CD4-positive, alpha-beta T cell (primary cell): ENCODE results near the gene DAPK2. TPM values are rescaled to one million over a fixed set of nuclear protein-coding genes. Genes with fewer than 3 reads are reported as not detected.

Experiments
- ATAC-seq: fragments of 200-7000 bp; cut with Tn5 transposase; one replicate; pipeline ENCODE4 v1.10.0; 2022; ENCODE audit warnings: mild to moderate bottlenecking; ENCODE audit not compliant: poor library complexity
- CTCF ChIA-PET: fragments of 350-600 bp; sonication (Branson Sonifier 250); formaldehyde crosslinking; loops from one replicate; lab custom pipeline; 2021; ENCODE audit warnings: antibody characterized with exemption, inconsistent platforms; lab: Charles Lee
- POLR2A ChIA-PET: fragments of 350-600 bp; sonication (Branson Sonifier 250); formaldehyde crosslinking; loops from one replicate; lab custom pipeline; 2021; ENCODE audit warnings: antibody characterized with exemption, inconsistent platforms; lab: Charles Lee
- DNase-seq, 14 experiments: peaks; one replicate each; pipeline ENCODE4 v3.0.0-alpha.2; 2013 to 2020; ENCODE audit warnings: mixed read lengths in 2 of 14
- H3K27ac ChIP-seq, 2 donors: one replicate each; pipeline versions ENCODE4 v1.5.1 to v1.7.0; 2013; ENCODE audit warnings: low read length in 2 of 2, low read depth in 1 of 2, mild to moderate bottlenecking in 1 of 2
- H3K27me3 ChIP-seq, 2 experiments: 1 replicate in 1 of 2; 2 replicates in 1 of 2; pipeline versions ENCODE4 v1.6.1 to v1.7.0; 2013; ENCODE audit warnings: low read length in 2 of 2, control low read depth in 1 of 2, mild to moderate bottlenecking in 1 of 2, moderate library complexity in 1 of 2; ENCODE audit not compliant: insufficient read depth in 2 of 2, control insufficient read depth in 1 of 2
- H3K36me3 ChIP-seq: one replicate; pipeline ENCODE4 v1.6.1; 2013; ENCODE audit warnings: low read length, control low read depth; ENCODE audit not compliant: insufficient read depth
- H3K4me1 ChIP-seq: one replicate; pipeline ENCODE4 v1.6.1; 2013; ENCODE audit warnings: low read length, control low read depth; ENCODE audit not compliant: insufficient read depth
- H3K4me3 ChIP-seq: one replicate; pipeline ENCODE4 v1.5.1; 2013; ENCODE audit warnings: mild to moderate bottlenecking, low read length, moderate library complexity
- H3K9me3 ChIP-seq, 2 experiments: 1 replicate in 1 of 2; 2 replicates in 1 of 2; pipeline versions ENCODE4 v1.6.1 to v1.7.0; 2013; ENCODE audit warnings: low read length in 2 of 2, mild to moderate bottlenecking in 2 of 2, control low read depth in 1 of 2, moderate library complexity in 1 of 2; ENCODE audit not compliant: control insufficient read depth in 1 of 2, insufficient read depth in 1 of 2
- H3K27ac Mint-ChIP-seq: one replicate; pipeline ENCODE4 v1.8.0; 2020; ENCODE audit warnings: mixed read lengths
- H3K27me3 Mint-ChIP-seq: one replicate; pipeline ENCODE4 v1.8.0; 2021; ENCODE audit warnings: mixed read lengths
- H3K36me3 Mint-ChIP-seq: one replicate; pipeline ENCODE4 v1.8.0; 2021; ENCODE audit warnings: low read depth, mixed read lengths
- H3K4me1 Mint-ChIP-seq: one replicate; pipeline ENCODE4 v1.8.0; 2021; ENCODE audit warnings: low read depth, mixed read lengths
- H3K4me3 Mint-ChIP-seq: one replicate; pipeline ENCODE4 v1.8.0; 2020; ENCODE audit warnings: mild to moderate bottlenecking, mixed read lengths
- H3K9me3 Mint-ChIP-seq: one replicate; pipeline ENCODE4 v1.8.0; 2020; ENCODE audit warnings: mixed read lengths
- intact Hi-C, 2 experiments: fragments of 100-400 bp; cut with DNase I in 1 of 2; cut with micrococcal nuclease in 1 of 2; formaldehyde crosslinking; loops; one replicate each; pipeline versions ENCODE4 v1.15.1 to v1.9.0; 2023 to 2025; cut with DNase I, micrococcal nuclease
- total RNA-seq, 174 experiments: library from RNA in 2 of 174; stranded (reverse) in 2 of 174; gene quantifications; one replicate each; pipeline ENCODE4 v1.2.3 and lab custom pipeline; 2021 to 2026
- TF ChIP-seq, protein P1 (sequence below): fragments of 200-600 bp; IDR thresholded peaks from one replicate; pipeline ENCODE4 v1.8.0; 2022; ENCODE audit warnings: antibody characterized with exemption, mild to moderate bottlenecking

DAPK2 gene
- total RNA-seq, 2 experiments from 2014 or later, result 1.3 to 1.6 TPM

- ChIA-PET POLR2A (no interaction called here), CTCF (no interaction called here)
- Histone ChIP-seq H3K27me3 (no peaks in the 10 kb centered on the region), H3K27ac (no peak overlapping the region), H3K9me3 (peaks cover 0 to 2% of the 10 kb centered on the region in 2 experiments), H3K4me3 (no peak overlapping the region), H3K36me3 (no peaks in the 10 kb centered on the region), H3K4me1 (peaks cover 11% of the 10 kb centered on the region)
- TF ChIP-seq, protein P1, sequence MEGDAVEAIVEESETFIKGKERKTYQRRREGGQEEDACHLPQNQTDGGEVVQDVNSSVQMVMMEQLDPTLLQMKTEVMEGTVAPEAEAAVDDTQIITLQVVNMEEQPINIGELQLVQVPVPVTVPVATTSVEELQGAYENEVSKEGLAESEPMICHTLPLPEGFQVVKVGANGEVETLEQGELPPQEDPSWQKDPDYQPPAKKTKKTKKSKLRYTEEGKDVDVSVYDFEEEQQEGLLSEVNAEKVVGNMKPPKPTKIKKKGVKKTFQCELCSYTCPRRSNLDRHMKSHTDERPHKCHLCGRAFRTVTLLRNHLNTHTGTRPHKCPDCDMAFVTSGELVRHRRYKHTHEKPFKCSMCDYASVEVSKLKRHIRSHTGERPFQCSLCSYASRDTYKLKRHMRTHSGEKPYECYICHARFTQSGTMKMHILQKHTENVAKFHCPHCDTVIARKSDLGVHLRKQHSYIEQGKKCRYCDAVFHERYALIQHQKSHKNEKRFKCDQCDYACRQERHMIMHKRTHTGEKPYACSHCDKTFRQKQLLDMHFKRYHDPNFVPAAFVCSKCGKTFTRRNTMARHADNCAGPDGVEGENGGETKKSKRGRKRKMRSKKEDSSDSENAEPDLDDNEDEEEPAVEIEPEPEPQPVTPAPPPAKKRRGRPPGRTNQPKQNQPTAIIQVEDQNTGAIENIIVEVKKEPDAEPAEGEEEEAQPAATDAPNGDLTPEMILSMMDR, result no peak
- intact Hi-C loops, result no loop called here
- Mint-ChIP-seq H3K27me3 (no peaks in the 10 kb centered on the region), H3K4me1 (peaks cover 9% of the 10 kb centered on the region), H3K9me3 (no peaks in the 10 kb centered on the region), H3K4me3 (no peak overlapping the region), H3K27ac (no peak overlapping the region), H3K36me3 (no peaks in the 10 kb centered on the region)
- DNase-seq (no peak), ATAC-seq (no peak)
Observed at GRCh38 chr15:64016257-64016656, 30.0 kb downstream of the DAPK2 start.

DNA sequence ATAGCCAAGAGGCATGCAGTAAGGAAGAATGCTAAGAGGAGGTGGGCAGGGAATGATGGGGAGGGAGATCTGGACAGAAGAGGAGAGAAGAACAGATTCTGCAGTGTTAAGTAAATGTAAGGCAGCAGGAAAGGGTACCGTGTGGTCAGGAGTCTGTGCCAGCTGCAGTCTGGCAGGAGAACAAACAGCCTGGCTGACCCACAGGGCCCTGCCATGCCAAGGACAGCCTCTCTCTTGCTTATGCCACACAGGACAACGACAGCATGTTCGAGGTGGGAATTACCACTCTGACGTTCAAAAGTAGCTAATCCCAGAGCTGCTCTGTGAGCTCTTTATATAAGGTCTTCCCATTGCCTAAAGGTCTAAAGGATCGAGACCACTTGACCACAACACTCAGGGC, 31.3 kb downstream of the DAPK2 start:
- ChIA-PET CTCF (no interaction called here), POLR2A (no interaction called here)
- Mint-ChIP-seq H3K4me3 (no peak overlapping the region), H3K9me3 (no peaks in the 10 kb centered on the region), H3K27ac (peak overlapping the region; percentile 50), H3K36me3 (no peaks in the 10 kb centered on the region), H3K4me1 (peaks cover 22% of the 10 kb centered on the region), H3K27me3 (no peaks in the 10 kb centered on the region)
- Histone ChIP-seq H3K36me3 (no peaks in the 10 kb centered on the region), H3K4me1 (peaks cover 24% of the 10 kb centered on the region), H3K4me3 (no peak overlapping the region), H3K9me3 (no peaks in the 10 kb centered on the region), H3K27ac (no peak overlapping the region), H3K27me3 (no peaks in the 10 kb centered on the region)
- intact Hi-C loops, result loop anchor here (5.0 kb wide), 2 partner anchors 123 to 183 kb away; partner anchors contain the start of gene HERC1 (in 2 of the 2)
- no peak for DNase-seq
- TF ChIP-seq, protein P1, result no peak
- ATAC-seq, result no peak

GRCh38 chr15:64013179-64014062, 32.9 kb downstream of the DAPK2 start:
- intact Hi-C loops, result loop anchor here (5.0 kb wide), 2 partner anchors 121 to 181 kb away; partner anchors contain the start of gene HERC1 (in 2 of the 2)
- H3K36me3 ChIP-seq, result no peaks in the 10 kb centered on the region
- no peak overlapping the region for H3K27ac ChIP-seq
- CTCF ChIA-PET, result interaction anchor here (1.1 to 1.7 kb wide), 2 partner anchors 33 to 54 kb away, joined by 3 to 4 read pairs; partner anchors contain the start of gene DAPK2
- no peak overlapping the region for H3K4me3 Mint-ChIP-seq
- H3K4me1 ChIP-seq, result peaks cover 38% of the 10 kb centered on the region
- POLR2A ChIA-PET, result no interaction called here
- TF ChIP-seq, protein P1, result no peak
- no peaks in the 10 kb centered on the region for H3K27me3 ChIP-seq
- no peaks in the 10 kb centered on the region for H3K36me3 Mint-ChIP-seq
- ATAC-seq (no peak), DNase-seq (no peak)
- H3K9me3 Mint-ChIP-seq, result no peaks in the 10 kb centered on the region
- no peaks in the 10 kb centered on the region for H3K27me3 Mint-ChIP-seq
- peaks cover 35% of the 10 kb centered on the region for H3K4me1 Mint-ChIP-seq
- H3K27ac Mint-ChIP-seq, result peak overlapping the region; percentile 28
- H3K9me3 ChIP-seq, result no peaks in the 10 kb centered on the region
- no peak overlapping the region for H3K4me3 ChIP-seq
